GM19023 (cell line): ENCODE data around the gene TMEM201.

Source experiments
- ATAC-seq: cut with Tn5 transposase; IDR thresholded peaks from one replicate; pipeline ENCODE4 v1.9.1; 2021; ENCODE audit warnings: mild to moderate bottlenecking, moderate library complexity; ENCODE audit not compliant: unreplicated experiment

Gene TMEM201

GRCh38 chr1:9651565-9652378 lies 63.1 kb downstream of the TMEM201 start, which contains the start of gene PIK3CD:
PIK3CD (plus strand) TSS chr1:9651731; CDS start chr1:9710456, 58,725 bp downstream.
- ATAC-seq, result no peak

GRCh38 chr1:9652379-9653209 lies 63.9 kb downstream of the TMEM201 start:
- ATAC-seq, result no peak

GRCh38 chr1:9653210-9653490 lies 64.4 kb downstream of the TMEM201 start:
- no peak for ATAC-seq

GRCh38 chr1:9653491-9654050 lies 64.9 kb downstream of the TMEM201 start:
- ATAC-seq, result no peak

- no peak for ATAC-seq
Measured at GRCh38 chr1:9654051-9654833, 65.5 kb downstream of the TMEM201 start.

- no peak for ATAC-seq
Measured at GRCh38 chr1:9654834-9655723, 66.4 kb downstream of the TMEM201 start.

GRCh38 chr1:9655836-9656235 lies 67.1 kb downstream of the TMEM201 start:
- no peak for ATAC-seq

- no peak for ATAC-seq
Measured at GRCh38 chr1:9657521-9658032, 68.9 kb downstream of the TMEM201 start.

GRCh38 chr1:9658199-9658598 lies 69.5 kb downstream of the TMEM201 start:
- no peak for ATAC-seq

GRCh38 chr1:9659328-9659727 lies 70.6 kb downstream of the TMEM201 start:
- no peak for ATAC-seq

GRCh38 chr1:9663257-9663656 lies 74.5 kb downstream of the TMEM201 start:
- ATAC-seq, result no peak
